Stimulated activated CD4-positive, alpha-beta T cell treated with anti-CD3 and anti-CD28 coated beads, Interleukin-2, amount 100 ng/mL, for 24 hours (primary cell): Measurements from ENCODE around the gene TYROBP.
"Not testable (repeated sequence)": the region's sequence is repeated elsewhere in the genome, so short reads cannot be mapped to it uniquely, and the experiment has no call there.

Experiments
- DNase-seq, 2 donors: peaks; one replicate each; pipeline ENCODE4 v3.0.0-alpha.2; 2020

TYROBP gene

DNA sequence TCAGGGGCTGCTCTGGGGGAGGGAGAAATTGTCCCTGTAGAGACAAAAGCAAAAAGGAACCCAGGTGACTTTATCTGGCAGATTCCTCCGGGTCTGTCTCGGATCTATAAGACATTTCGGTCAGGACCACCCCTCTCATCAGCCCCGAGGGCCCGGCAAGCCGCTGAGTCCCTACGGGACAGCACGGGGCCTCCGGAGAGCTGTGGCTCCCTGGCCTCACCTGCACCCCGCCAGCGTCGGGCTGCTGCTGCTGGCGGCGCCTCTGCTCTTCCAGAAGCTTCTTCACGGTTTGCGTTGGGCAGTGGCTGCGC lies 9.6 kb downstream of the TYROBP start:
- no peak for DNase-seq

DNA sequence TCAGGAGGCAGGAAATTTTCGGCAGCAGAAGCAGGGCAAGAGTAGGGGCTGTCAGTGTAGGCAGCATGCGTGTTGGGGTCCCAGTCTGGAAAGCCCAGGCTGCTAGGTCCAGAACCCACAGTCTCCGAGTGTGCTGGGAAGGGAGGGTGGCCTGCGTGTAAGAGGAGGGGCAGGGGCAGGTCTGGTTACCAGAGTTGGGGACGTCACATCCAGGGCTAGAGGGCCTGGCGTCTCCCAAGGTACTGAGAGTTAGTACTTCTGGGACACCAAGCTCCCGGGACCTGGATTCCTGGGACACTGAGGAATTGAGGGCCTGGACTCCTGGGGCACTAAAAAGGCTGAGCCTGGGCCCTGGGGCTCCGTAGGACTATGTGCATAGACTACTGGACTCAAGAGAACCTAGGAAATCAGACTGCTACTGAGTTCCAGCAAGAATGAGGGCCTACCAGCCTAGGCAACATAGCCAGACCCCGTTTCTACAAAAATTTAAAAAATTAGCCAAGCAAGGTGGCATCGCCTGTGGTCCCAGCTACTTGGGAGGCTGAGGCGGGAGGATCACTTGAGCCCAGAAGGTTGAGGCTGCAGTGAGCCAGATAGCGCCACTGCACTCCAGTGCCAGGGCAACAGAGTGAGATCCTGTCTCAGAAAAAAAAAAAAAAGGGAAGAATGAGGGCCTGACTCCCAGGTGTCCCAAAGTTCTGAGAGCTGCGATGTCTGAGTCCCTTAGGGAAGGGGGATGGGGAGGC lies 10.2 kb downstream of the TYROBP start:
- DNase-seq: no peak

DNA sequence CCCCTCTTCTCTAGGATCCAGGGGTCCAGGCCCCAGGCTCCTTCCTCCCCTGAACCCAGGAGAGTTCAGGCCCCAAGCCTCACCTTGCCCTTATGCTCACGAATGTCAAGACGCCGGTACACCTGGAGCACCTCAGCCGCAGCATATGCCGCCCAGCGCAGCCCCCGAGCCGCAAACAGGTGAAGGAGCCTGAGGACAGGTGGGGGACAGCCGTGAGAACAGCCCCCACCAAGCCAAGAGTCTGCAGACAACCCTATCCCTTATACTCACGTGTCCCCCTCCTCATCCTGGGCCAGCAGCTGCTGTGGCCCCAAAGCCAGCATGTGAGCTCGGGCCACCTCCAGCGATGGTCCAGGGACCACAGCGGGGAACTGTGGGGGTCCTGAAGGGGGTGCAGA lies 11.5 kb downstream of the TYROBP start:
- no peak for DNase-seq

DNA sequence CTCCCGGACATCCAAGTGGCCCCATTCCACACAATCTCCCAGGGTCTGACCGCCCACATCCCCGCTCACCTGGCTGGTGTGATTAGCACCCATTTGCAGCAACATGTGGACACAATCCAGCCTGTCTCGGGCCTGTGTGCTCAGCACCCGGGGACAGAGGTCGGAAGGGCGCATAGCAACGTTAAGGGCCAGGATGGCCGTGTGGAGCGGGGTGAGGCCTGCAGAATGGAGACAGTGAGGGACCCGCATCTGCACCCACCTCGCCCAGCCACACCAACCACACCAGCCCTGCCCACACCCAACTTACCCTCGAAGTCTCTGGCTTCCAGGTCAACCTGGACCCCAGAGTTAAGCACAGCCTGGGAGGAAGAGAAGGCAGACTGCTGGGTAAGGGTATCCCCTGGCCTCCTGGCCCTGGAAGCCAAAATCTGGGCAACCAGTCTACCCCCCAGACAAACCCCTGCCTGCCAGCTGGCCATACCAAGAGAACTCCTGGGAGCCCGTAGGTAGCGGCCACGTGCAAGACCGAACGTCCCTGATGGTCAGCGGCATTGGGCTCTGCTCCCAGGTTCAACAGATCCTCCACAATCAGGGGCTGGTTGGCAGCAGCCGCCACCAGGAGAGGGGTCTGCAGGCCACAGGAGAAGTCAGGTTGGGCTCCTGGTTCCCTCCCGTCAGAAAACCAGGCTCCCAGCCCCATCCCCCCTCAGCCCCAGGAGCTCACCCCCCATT lies 12.0 kb downstream of the TYROBP start:
- no peak for DNase-seq

DNA sequence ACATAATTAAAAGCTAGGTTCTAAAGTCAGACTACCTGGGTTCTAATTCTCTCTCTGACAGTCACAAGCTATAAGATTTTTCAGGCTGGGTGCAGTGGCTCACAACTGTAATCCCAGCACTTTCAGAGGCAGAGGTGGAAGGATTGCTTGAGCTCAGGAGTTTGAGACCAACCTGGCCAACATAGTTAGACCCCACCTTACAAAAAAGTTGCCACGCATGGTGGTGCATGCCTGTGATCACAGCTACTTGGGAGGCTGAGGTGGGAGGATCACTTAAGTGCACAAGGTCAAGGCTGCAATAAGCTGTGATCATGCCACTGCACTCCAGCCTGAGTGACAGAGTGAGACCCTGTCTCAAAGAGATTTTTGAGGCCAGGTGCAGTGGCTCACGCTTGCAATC lies 13.8 kb downstream of the TYROBP start:
- no peak for DNase-seq

DNA sequence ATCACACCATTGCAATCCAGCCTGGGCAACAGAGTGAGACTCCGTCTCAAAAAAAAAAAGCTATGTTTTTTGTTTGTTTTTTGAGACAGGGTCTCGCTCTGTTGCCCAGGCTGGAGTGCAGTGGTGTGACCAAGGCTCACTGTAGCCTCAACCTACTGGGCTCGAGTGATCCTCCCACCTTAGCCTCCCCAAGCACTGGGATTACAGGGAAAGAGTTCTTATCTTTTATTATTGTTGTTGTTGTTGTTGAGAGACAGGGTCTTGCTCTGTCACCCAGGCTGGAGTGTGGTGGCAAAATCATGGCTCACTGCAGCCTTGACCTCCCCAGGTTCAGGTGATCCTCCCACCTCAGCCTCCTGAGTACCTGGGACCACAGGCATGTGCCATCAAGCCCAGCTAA lies 16.3 kb downstream of the TYROBP start:
- DNase-seq: not testable (repeated sequence)

DNA sequence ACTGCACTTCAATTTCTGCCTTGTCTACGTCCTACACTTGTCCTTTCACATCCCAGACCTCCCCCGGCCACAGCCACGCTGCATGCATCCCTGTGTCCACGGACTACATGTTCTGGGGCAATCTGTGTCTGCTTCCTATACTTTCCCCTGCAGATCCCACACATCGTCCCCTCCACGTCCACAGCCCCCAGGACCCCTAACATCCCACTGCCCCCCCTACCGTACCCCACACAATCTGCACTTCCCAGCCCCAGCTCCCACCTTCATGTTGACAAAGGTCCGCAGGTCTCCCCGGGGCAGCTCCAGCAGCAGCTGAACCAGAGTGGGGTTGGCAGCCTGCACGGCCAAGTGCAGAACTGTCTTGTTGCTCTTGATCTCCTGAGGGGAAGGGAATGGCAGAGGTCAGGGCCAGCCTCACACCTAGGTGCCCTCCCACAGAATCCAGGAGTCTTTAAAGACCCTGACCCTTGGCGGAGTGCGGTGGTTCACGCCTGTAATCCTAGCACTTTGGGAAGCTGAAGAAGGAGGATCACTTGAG lies 17.9 kb downstream of the TYROBP start:
- no peak for DNase-seq

DNA sequence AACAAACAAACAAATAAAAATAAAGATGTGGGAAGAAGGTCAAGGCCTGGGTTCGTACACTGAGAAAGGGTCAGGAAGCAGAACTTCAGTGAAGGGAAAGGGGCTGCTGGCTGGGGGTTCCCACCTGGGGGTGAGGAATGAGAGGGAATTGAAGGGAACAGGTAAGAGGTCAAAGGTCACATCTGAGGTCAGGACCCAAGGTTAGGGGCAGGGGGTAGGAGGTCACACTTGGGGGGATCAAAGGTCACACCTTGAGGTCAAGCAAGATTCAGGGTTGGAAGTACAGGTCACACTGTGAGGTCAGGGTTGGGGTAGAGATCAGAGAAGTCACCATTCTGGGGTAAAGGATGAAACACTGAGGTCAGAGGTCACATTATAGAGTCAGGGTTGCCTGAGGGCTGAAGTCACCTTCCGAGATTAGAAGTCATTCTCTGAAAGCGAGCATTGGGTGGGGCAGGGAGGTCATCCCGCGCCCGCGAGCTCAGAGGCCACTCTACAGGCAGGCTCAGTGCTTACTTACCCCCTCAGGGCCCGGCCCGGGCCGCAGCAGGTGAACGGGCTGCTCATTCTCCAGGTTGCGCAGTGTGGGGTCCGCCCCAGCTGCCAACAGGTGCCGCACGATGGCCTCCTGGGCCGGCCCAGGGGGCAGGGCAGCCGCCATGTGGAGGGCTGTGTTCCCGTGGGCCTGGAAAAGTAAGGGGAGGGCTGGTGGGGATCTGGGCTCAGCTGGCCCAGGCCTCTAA lies 18.6 kb downstream of the TYROBP start:
- no peak for DNase-seq

DNA sequence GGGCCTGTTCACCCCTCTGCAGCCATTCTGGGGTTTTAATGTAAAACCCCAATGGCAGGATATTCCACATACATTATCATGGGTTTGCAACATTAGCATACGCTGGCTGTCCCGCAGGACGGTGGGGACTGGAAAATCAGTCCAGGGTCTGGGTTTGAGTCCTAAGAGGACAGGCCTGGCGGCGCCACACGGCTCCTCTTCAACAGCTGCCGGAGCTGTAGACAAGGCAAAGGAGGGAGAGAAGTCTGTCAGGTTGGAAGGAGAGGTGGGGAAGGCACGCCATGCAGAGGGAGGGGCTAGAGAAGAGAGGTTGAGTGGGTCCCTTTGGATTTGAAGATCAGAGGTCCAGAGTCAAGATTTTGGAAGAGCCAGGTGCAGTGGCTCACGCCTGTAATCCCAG lies 19.7 kb downstream of the TYROBP start:
- no peak for DNase-seq

DNA sequence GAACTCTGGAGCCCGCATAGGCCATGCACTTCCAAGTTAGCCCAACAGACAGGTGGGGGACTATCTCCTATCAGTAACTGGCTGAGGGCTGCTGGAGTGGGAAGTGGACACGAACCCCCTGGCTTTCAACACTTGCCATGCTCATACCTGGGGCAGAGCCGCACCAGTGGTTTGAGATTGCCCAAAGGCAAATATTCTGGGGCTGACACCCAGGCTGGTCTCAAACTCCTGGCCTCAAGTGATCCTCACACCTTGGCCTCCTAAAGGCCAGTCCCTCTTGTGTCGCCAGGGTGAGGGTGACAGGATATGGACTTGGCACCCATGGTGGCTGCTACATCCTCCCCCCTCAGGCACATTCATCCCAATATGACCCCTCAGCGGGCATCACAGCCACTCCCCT lies 20.9 kb downstream of the TYROBP start:
- no peak for DNase-seq

DNA sequence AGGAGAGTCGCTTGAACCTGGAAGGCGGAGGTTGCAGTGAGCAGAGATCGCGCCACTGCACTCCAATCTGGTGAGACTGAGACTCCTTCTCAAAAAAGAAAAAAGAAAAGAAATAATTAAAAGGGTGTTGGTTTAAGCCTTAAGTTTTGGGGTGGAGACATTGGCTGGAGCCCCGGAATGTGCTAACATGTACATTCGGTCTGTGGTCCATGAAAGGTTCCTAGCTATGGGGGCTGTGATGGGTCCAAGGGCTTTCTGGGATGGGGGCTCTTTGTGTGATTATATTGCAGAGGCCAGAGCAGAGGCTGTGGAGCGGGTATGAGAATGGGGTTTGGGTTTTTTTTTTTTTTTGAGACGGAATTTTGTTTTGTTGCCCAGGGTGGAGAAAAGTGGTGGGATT lies 22.2 kb downstream of the TYROBP start:
- no peak for DNase-seq

DNA sequence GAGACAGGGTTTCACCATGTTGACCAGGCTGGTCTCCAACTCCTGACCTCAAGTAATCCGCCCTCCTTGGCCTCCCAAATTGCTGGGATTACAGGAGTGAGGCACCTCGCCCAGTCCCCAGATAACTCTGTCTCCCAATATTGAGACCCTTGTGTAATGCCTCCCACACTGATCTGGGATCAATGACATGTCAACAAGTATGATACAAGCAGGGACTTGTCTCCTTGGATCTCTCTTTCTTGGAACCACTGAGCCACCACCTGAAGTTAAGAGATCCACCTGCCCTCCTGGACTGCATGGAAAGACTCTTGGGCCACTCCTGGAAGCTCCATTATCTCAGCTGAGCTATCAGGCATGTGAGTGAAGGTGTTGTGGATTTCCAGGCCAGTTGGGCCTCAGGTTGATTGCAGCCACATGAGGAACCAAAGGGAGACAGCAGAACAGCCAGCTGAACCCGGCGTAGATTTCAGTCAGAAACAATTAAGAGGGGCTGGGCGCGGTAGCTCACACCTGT lies 22.8 kb downstream of the TYROBP start:
- no peak for DNase-seq

DNA sequence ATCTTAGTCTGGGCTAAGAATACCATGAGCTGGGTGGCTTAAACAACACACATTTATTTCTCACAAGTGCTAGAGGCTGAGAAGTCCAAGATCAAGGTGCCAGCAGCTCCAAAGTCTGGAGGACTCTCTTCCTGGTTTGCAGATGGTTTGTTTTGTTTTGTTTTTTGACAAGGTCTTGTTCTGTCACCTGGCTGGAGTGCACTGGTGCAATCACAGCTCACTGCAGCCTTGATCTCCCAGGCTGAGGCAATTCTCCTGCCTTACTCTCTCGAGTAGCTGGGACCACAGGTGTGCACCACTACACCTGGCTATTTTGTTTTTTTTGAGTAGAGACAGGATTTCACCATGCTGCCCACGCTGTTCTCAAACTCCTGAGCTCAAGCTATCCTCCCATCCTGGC lies 24.2 kb downstream of the TYROBP start:
- no peak for DNase-seq

DNA sequence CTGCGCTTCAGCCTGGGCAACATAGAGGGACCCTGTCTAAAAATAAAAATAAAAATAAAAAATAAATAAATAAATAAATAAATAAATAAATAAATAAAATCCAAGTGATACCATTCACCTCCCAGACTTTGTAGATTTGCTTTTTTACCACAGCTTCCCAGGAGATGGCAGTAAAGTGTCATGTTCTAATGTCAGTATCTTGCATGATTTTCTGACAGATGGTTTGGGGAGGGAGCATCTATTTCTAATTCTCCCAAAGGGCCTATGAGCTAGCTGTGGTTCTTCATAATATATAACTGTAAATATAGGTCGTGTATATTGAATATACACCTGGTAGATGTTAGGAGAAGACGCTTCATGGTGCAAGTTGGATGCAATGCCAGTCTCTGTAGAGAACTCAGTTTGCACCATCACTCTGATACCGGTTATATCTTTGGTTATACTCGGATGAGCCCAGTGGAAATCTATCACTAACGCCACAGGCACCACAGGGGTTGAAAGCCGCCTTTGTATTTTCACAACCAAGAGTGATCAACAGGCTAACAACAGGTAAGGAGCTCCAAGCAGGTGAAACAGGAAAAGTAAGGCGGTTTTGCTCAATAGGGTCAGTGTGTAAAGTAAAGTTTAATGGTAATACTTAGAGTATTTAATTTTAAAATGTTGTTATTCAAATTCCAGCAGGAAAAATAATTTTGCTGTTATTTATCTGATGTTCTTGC lies 25.8 kb downstream of the TYROBP start:
- no peak for DNase-seq

DNA sequence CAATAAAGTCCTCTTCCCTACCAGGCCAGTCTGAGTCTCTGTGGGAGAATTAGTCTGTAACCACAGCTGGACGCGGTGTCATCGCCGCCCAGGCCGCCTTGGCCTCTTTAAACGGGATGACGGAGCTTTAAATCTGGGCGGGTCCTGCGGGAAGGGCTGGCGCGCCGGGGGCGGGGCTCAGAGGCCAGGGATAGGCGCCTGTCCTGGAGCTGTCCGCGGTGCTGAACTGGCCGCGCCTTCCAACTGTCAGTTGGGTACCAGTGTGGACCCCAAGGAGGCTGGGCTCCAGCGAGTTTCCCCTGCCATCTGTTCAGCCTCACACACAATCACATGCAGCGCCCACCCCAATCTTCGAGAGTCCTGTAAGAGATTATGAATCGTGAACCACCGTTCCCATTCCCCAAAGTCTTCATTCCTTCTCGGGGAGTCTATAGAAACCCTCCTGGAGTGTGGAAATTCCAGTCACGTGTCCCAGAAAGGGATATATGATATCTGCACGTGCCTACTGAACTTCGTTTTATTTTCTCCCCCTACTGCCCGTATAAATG lies 28.3 kb downstream of the TYROBP start:
- DNase-seq: peak; percentile 84 to 91

DNA sequence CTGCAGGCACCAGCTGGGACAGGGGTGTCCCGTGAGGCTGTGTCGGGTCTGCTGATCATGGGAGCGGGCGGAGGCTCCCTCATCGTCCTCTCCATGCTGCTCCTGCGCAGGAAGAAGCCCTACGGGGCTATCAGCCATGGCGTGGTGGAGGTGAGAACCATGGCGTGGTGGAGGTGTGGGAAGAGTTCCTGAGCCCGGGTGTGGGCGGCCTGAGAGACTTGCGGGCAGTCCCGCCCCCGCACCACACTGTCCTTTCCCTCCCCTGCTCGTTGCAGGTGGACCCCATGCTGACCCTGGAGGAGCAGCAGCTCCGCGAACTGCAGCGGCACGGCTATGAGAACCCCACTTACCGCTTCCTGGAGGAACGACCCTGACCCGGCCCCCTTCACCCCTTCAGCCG lies 29.0 kb downstream of the TYROBP start:
- DNase-seq: no peak

DNA sequence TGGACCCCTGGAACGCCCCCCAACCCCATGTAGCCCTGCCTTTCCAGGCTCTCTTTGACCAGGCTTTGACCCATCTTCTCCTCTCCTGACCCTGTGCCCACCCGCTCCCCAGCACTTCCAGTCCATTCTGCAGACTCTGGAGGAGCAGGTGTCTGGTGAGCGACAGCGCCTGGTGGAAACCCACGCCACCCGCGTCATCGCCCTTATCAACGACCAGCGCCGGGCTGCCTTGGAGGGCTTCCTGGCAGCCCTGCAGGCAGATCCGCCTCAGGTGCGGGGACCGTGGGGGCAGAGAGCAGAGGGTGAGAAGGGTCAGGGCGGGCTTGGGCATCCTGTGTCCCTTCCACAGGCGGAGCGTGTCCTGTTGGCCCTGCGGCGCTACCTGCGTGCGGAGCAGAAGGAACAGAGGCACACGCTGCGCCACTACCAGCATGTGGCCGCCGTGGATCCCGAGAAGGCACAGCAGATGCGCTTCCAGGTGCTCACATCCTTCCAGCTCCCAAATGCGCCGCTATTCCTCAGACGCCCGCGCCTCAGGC lies 33.6 kb downstream of the TYROBP start:
- DNase-seq: no peak

DNA sequence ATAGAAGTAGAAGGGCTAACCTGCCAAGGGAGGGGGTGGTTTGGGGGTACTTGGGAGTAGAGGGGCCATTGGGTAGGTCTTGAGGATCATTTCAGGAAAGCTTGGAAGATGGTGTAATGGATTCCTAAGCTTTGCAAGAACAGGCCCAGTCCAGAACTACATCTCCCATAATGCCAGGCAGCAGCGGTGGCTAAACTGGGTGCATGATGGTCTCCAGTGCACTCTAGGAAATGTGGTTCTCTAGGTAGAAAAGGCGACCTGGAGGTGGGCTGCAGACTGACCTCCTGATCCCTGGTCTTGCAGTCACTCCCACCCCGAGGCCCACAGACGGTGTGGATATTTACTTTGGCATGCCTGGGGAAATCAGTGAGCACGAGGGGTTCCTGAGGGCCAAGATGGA lies 35.9 kb downstream of the TYROBP start:
- DNase-seq: no peak

DNA sequence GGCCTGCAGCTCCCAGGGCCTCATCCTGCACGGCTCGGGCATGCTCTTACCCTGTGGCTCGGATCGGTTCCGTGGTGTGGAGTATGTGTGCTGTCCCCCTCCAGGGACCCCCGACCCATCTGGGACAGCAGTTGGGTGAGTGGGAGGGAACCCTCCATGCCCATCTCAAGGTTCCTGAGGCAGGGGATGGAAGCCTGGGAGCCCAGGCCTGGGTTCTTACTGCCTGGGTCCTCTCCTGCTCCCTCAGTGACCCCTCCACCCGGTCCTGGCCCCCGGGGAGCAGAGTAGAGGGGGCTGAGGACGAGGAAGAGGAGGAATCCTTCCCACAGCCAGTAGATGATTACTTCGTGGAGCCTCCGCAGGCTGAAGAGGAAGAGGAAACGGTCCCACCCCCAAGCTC lies 36.5 kb downstream of the TYROBP start:
- no peak for DNase-seq

DNA sequence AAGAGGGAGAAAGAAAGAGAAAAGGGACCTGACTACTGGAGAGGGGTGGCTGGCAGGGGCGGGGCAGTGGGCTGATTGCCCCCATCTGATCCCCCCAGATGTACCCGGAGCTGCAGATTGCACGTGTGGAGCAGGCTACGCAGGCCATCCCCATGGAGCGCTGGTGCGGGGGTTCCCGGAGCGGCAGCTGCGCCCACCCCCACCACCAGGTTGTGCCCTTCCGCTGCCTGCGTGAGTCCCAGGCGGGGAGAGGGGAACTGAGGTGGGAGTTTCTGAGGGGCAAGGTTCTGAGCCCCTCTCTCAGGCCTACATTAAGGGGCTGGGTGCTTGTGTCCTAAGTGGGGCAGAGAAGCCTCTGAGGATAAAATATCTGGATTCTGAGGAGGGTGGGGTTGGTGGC lies 37.3 kb downstream of the TYROBP start:
- DNase-seq: no peak

DNA sequence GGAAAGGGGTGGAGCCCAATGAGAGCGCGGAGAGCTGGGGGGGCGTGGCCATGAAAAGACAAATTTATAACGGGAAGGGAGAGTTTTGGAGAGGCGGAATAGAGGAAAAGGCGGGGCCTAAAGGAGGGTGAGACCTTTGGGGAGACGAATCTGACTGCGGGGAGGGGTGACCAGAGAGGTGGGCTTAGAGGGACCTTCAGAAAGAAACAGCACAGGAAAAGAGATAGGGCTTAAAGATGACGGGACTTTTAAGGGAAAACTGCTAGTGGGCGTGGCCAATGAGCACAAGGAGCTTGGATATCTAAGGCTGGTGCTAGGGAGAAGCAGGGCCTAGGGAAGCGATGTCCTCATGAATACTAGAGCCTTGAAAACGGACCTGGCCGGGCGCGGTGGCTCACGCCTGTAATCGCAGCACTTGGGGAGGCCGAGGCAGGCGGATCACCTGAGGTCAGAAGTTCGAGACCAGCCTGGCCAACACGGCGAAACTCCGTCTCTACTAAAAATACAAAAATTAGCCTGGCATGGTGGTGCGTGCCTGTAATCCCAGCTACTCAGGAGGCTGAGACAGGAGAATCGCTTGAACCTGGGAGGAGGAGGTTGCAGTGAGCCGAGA lies 37.9 kb downstream of the TYROBP start:
- not testable (repeated sequence) for DNase-seq
